ENCODE results near the gene MYO1D. TPM values are rescaled to one million over a fixed set of nuclear protein-coding genes. Genes with fewer than 3 reads are reported as not detected.
"Not testable (repeated sequence)": the region's sequence is repeated elsewhere in the genome, so short reads cannot be mapped to it uniquely, and the experiment has no call there.

The MYO1D gene
- total RNA-seq, 1 donor from 2014 or later, result 12.1 TPM

- H3K27ac Mint-ChIP-seq, result no peak overlapping the region
- intact Hi-C loops (cut with micrococcal nuclease), result no loop called here
- no peak for DNase-seq (ENCODE audit: low spot score)
Observed at GRCh38 chr17:32542186-32542585, 334.7 kb downstream of the MYO1D start.

GRCh38 chr17:32541640-32542039, 335.3 kb downstream of the MYO1D start:
- intact Hi-C loops (cut with micrococcal nuclease), result no loop called here
- no peak for DNase-seq (ENCODE audit: low spot score)
- Mint-ChIP-seq H3K4me3 (no peak overlapping the region), H3K27me3 (ENCODE audit: insufficient read depth) (peaks cover 4% of the 10 kb centered on the region), H3K9me3 (no peaks in the 10 kb centered on the region), H3K4me1 (ENCODE audit: low read depth) (peaks cover 6% of the 10 kb centered on the region), H3K27ac (no peak overlapping the region), H3K36me3 (ENCODE audit: low read depth) (no peaks in the 10 kb centered on the region)

More at GRCh38 chr17:32542186-32542585, 334.7 kb downstream of the MYO1D start:
- peaks cover 6% of the 10 kb centered on the region for H3K27me3 Mint-ChIP-seq (ENCODE audit: insufficient read depth)
- H3K4me1 Mint-ChIP-seq (ENCODE audit: low read depth), result peaks cover 6% of the 10 kb centered on the region
- no peaks in the 10 kb centered on the region for H3K36me3 Mint-ChIP-seq (ENCODE audit: low read depth)
- H3K4me3 Mint-ChIP-seq, result no peak overlapping the region
- no peaks in the 10 kb centered on the region for H3K9me3 Mint-ChIP-seq

- intact Hi-C loops (cut with micrococcal nuclease), result no loop called here
- no peak overlapping the region for H3K27ac Mint-ChIP-seq
Observed at GRCh38 chr17:32536736-32537643, 339.9 kb downstream of the MYO1D start.

GRCh38 chr17:32533296-32533695, 343.6 kb downstream of the MYO1D start:
- intact Hi-C loops (cut with micrococcal nuclease), result no loop called here
- peaks cover 14% of the 10 kb centered on the region for H3K4me1 Mint-ChIP-seq (ENCODE audit: low read depth)
- no peak overlapping the region for H3K27ac Mint-ChIP-seq
- peaks cover 9% of the 10 kb centered on the region for H3K27me3 Mint-ChIP-seq (ENCODE audit: insufficient read depth)
- no peak for DNase-seq (ENCODE audit: low spot score)
- no peak overlapping the region for H3K4me3 Mint-ChIP-seq
- no peaks in the 10 kb centered on the region for H3K9me3 Mint-ChIP-seq
- H3K36me3 Mint-ChIP-seq (ENCODE audit: low read depth), result peaks cover 2% of the 10 kb centered on the region

More at GRCh38 chr17:32536736-32537643, 339.9 kb downstream of the MYO1D start:
- peaks cover 7% of the 10 kb centered on the region for H3K4me1 Mint-ChIP-seq (ENCODE audit: low read depth)
- H3K27me3 Mint-ChIP-seq (ENCODE audit: insufficient read depth), result peaks cover 7% of the 10 kb centered on the region
- H3K36me3 Mint-ChIP-seq (ENCODE audit: low read depth), result no peaks in the 10 kb centered on the region
- no peak for DNase-seq (ENCODE audit: low spot score)
- H3K9me3 Mint-ChIP-seq, result no peaks in the 10 kb centered on the region
- no peak overlapping the region for H3K4me3 Mint-ChIP-seq

DNA sequence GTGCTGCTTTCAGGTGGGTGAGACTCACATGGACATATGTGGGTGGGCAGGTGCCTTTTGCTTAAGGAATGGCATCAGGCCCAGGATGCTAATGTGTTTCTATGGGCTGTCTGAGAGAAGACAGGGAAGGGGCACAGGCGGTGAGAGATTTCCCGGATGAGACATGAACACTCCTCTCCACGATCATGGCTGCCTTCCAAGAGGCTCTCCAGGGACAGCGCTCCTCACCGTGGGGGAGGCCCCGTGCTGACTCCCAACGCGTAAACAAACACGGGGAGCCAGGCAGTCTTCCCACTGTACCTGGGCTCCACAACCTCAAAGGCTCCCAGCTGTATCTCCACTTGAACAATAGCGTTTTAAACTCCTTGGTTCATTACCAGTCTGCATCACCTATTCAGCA, 347.3 kb downstream of the MYO1D start:
- no peak overlapping the region for H3K27ac Mint-ChIP-seq
- intact Hi-C loops (cut with micrococcal nuclease), result loop anchor here (10.0 kb wide), 1 partner anchor 605 kb away; no protein-coding TSS in a partner anchor
- H3K4me1 Mint-ChIP-seq (ENCODE audit: low read depth), result peaks cover 39% of the 10 kb centered on the region
- no peak overlapping the region for H3K4me3 Mint-ChIP-seq
- H3K9me3 Mint-ChIP-seq, result no peaks in the 10 kb centered on the region
- peaks cover 23% of the 10 kb centered on the region for H3K27me3 Mint-ChIP-seq (ENCODE audit: insufficient read depth)
- no peak for DNase-seq (ENCODE audit: low spot score)
- H3K36me3 Mint-ChIP-seq (ENCODE audit: low read depth), result peaks cover 2% of the 10 kb centered on the region

GRCh38 chr17:32528825-32529224, 348.1 kb downstream of the MYO1D start:
- Mint-ChIP-seq H3K27ac (no peak overlapping the region), H3K9me3 (no peaks in the 10 kb centered on the region), H3K4me3 (no peak overlapping the region), H3K4me1 (ENCODE audit: low read depth) (peaks cover 44% of the 10 kb centered on the region), H3K36me3 (ENCODE audit: low read depth) (peaks cover 2% of the 10 kb centered on the region), H3K27me3 (ENCODE audit: insufficient read depth) (peaks cover 23% of the 10 kb centered on the region)
- intact Hi-C loops (cut with micrococcal nuclease), result loop anchor here (10.0 kb wide), 1 partner anchor 604 kb away; no protein-coding TSS in a partner anchor
- DNase-seq (ENCODE audit: low spot score), result no peak

GRCh38 chr17:32527146-32527545, 349.8 kb downstream of the MYO1D start:
- intact Hi-C loops (cut with micrococcal nuclease), result loop anchor here (10.0 kb wide), 1 partner anchor 602 kb away; no protein-coding TSS in a partner anchor
- peaks cover 54% of the 10 kb centered on the region for H3K4me1 Mint-ChIP-seq (ENCODE audit: low read depth)
- no peaks in the 10 kb centered on the region for H3K9me3 Mint-ChIP-seq
- H3K27me3 Mint-ChIP-seq (ENCODE audit: insufficient read depth), result peaks cover 18% of the 10 kb centered on the region
- peaks cover 2% of the 10 kb centered on the region for H3K36me3 Mint-ChIP-seq (ENCODE audit: low read depth)
- H3K4me3 Mint-ChIP-seq, result no peak overlapping the region
- H3K27ac Mint-ChIP-seq, result no peak overlapping the region
- DNase-seq (ENCODE audit: low spot score), result no peak

DNA sequence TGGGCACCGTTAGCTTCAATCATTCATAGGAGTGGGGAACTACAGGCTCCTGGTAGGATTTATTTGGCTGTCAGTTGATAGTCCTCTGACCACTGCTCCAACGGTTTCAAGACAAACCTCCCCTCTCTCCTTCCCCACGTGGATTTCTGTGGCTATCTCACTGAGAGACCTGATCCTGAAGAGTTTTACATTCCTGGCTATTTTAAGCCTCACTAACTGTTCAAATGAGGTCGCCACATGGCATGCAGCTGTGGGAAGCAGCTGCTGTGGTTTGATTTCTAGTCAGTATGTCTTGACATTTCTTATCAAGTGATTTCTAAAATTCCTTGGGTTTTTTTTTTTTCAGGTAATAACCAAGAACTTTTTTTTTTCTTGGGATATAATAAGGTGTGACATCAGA, 351.8 kb downstream of the MYO1D start:
- no peak overlapping the region for H3K27ac Mint-ChIP-seq
- intact Hi-C loops (cut with micrococcal nuclease), result loop anchor here (10.0 kb wide), 1 partner anchor 600 kb away; no protein-coding TSS in a partner anchor
- H3K4me1 Mint-ChIP-seq (ENCODE audit: low read depth), result peaks cover 68% of the 10 kb centered on the region
- H3K4me3 Mint-ChIP-seq, result no peak overlapping the region
- H3K27me3 Mint-ChIP-seq (ENCODE audit: insufficient read depth), result peaks cover 18% of the 10 kb centered on the region
- no peak for DNase-seq (ENCODE audit: low spot score)
- H3K9me3 Mint-ChIP-seq, result no peaks in the 10 kb centered on the region
- H3K36me3 Mint-ChIP-seq (ENCODE audit: low read depth), result peaks cover 2% of the 10 kb centered on the region

DNA sequence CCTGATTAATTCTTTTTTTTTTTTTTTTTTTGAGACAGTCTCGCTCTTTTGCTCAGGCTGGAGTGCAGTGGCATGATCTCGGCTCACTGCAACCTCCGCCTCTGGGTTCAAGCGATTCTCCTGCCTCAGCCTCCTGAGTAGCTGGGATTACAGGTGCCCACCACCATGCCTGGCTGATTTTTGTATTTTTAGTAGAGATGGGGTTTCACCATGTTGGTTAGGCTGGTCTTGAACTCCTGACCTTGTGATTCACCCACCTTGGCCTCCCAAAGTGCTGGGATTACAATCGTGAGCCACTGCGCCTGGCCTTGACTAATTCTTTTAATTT, 352.4 kb downstream of the MYO1D start:
- DNase-seq (ENCODE audit: low spot score); H3K4me3 Mint-ChIP-seq: not testable (repeated sequence)
- peaks cover 74% of the 10 kb centered on the region for H3K4me1 Mint-ChIP-seq (ENCODE audit: low read depth)

DNA sequence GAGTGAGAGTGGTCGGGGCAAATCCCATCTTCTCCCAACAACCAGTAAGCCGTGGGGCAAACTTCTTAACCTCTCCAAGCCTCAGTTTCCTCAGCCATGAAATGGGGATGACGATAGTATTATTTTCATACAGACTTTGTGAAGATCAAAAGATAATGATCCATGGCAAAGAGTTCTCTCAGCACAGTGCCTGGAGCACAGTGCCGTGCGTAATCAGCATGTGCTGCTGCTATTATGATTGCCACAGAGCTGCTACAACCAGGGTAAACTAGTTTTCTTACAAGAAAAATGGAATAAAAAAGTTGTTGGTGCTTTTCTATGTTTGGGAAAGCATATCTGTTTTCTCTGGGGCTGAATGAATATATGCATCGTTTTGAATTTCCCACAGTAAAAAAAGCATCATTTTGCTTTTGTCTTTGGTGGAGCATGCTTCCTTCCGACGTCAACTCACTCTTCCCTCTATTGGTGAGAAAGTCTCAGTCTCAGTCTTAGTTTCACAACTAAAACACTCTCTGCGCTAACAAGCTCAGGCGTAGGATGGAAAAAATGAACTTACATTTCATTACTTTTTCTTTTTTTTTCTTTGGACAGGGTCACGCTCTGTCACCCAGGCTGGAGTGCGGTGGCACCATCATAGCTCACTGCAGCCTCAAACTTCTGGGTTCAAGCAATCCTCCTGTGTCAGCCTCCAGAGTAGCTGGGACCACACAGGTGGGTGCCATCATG, 352.9 kb downstream of the MYO1D start:
- Mint-ChIP-seq H3K4me1 (ENCODE audit: low read depth) (peaks cover 77% of the 10 kb centered on the region), H3K27ac (peak overlapping the region; percentile 92), H3K36me3 (ENCODE audit: low read depth) (peaks cover 1% of the 10 kb centered on the region), H3K9me3 (no peaks in the 10 kb centered on the region), H3K4me3 (peak overlapping the region; percentile 74), H3K27me3 (ENCODE audit: insufficient read depth) (peaks cover 20% of the 10 kb centered on the region)
- DNase-seq (ENCODE audit: low spot score), result peak; percentile 19
- intact Hi-C loops (cut with micrococcal nuclease), result loop anchor here (1.0 to 10.0 kb wide), 9 partner anchors 21 to 1853 kb away; partner anchors contain the start of genes MYO1D and PSMD11

More for the DNA sequence above, 352.4 kb downstream of the MYO1D start:
- intact Hi-C loops (cut with micrococcal nuclease), result loop anchor here (1.0 to 10.0 kb wide), 6 partner anchors 80 to 1853 kb away; partner anchors contain the start of genes MYO1D and PSMD11
- Mint-ChIP-seq H3K27me3 (ENCODE audit: insufficient read depth) (peaks cover 20% of the 10 kb centered on the region), H3K27ac (peak overlapping the region; percentile 92)
- not testable (repeated sequence) for H3K9me3 Mint-ChIP-seq; H3K36me3 Mint-ChIP-seq (ENCODE audit: low read depth)

DNA sequence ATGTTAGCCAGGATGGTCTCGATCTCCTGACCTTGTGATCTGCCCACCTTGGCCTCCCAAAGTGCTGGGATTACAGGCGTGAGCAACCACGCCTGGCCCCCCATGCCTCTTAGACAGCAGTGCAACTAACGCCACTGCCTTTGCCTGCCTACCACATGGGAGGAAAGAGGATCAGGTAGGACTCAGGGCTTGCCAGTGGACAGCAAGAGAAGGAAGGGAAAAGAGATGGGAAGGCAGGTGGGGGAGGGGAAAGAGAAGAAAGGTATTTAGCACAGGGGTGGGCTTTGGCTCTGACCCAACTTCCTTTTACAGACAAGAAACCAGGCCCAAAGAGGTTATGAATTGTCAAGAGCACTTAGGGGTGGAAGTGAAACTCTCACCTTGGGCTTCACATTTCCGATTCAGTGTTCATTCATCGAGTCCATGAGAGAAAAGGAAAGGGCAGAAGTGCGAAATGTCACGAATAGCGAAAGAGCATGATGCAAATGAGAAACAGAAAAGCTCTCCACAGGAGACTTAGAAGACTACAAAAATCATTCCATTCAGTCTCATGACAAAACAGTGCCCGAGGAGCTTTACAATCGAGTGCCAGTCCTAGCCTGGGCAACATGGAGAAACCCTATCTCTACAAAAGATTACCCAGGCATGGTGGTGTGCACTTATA, 353.8 kb downstream of the MYO1D start:
- H3K4me3 Mint-ChIP-seq, result peak overlapping the region; percentile 64
- H3K27me3 Mint-ChIP-seq (ENCODE audit: insufficient read depth), result peaks cover 18% of the 10 kb centered on the region
- H3K4me1 Mint-ChIP-seq (ENCODE audit: low read depth), result peaks cover 77% of the 10 kb centered on the region
- intact Hi-C loops (cut with micrococcal nuclease), result loop anchor here (1.0 to 10.0 kb wide), 8 partner anchors 20 to 1854 kb away; partner anchors contain the start of gene MYO1D
- DNase-seq (ENCODE audit: low spot score), result peak; percentile 50
- H3K27ac Mint-ChIP-seq, result peak overlapping the region; percentile 92
- H3K36me3 Mint-ChIP-seq (ENCODE audit: low read depth), result no peaks in the 10 kb centered on the region
- H3K9me3 Mint-ChIP-seq, result no peaks in the 10 kb centered on the region

DNA sequence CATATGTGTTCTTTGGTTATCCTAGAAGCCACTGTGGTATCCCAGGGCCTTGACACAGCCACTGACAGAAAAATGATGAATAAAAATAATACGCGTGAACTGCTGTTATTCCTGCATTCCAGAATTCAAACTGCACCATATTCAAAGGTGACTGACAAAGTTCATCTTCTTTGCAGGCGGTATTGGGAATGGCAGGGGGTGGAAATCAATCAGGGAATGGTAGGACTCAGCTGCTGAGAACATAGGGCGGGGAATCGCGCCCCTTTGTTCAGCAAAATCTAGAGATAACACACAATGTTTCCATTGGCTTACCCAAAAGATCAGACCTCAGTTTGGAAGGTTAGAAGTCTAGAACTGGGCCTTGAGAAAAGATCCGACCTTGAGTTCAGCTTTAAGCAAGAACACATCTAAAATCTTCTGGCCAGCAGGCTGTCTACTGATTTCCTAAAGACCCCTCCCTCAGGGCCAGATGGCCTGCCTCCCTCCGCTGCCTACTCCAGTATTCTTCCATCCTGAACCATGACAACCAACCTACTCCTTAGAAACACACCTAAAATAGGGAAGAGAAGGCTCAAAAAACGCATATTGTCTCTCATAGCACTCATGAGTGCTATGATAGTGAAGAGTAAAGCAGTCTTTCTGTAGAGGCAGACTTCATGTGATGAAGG, 356.1 kb downstream of the MYO1D start:
- Mint-ChIP-seq H3K4me1 (ENCODE audit: low read depth) (peaks cover 85% of the 10 kb centered on the region), H3K27me3 (ENCODE audit: insufficient read depth) (peaks cover 7% of the 10 kb centered on the region), H3K4me3 (peak overlapping the region; percentile 88), H3K9me3 (no peaks in the 10 kb centered on the region), H3K36me3 (ENCODE audit: low read depth) (no peaks in the 10 kb centered on the region), H3K27ac (peak overlapping the region; percentile 97)
- intact Hi-C loops (cut with micrococcal nuclease), result loop anchor here (5.0 to 10.0 kb wide), 5 partner anchors 86 to 1856 kb away; partner anchors contain the start of gene MYO1D
- DNase-seq (ENCODE audit: low spot score), result no peak

Measured in activated T-helper 1 cell treated with anti-CD3 and anti-CD28 coated beads, Interleukin-12 subunit alpha, Interleukin-12 subunit beta, Interleukin-2, Interleukin-4 antibody, amounts not matched to agents 30 ng/mL and 10 ng/mL and 1 ng/mL, durations not matched to agents 14 hours and 24 hours and 36 hours (primary cell).